ENCODE results near the gene PUSL1. TPM values are rescaled to one million over a fixed set of nuclear protein-coding genes. Genes with fewer than 3 reads are reported as not detected.

PUSL1 gene
- polyA plus RNA-seq, 2 of the 4 experiments (the other 2 are of a cell fraction): 7.4 to 14.6 TPM

DNA sequence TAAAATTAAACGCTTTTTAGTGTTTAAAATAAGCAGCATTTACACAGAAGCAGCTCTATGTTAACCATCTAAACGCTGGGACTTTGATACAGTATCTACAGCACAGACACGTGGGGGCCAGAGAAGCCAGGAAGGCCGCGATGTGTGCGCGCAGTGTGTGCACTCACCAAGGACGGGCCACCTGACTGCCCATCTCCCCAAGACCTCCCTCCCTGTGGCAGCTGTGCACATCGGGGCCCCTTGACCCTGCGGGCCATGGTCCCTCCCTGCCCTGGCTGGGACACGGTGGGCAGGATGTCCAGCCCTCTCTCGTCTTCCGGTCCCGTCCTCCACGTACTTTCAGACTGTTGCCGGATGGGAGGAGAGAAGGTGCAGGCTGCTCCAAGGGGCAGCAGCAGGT, 26.9 kb downstream of the PUSL1 start:
- POLR2A ChIA-PET: no interaction called here

DNA sequence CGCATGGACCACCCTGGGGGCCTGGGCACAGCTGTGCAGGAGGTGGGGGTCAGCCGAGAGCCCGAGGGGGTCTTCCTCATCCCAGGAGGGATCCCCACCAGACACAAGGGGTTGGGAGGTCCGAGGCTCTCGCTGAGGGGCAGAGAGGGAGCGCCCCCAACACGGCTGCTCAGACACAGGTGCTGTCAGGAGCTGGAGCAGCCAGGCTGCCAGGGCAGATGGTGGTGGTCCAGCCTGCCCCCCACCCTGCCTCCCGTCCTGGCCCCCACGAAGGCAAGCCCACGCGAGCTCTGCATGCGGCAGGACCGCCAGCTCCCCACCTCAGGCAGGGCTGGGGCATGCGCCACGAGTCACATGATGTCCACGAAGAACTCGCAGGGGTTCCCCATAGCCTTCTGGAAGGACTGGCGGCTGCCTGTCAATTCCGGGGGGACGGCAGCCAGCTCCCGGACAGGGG, 27.4 kb downstream of the PUSL1 start:
- ATAC-seq: no peak
- no peak for DNase-seq (ENCODE audit: low read depth in 1 of 2, low spot score in 1 of 2)
- no peaks in the 10 kb centered on the region for H3K9me3 ChIP-seq
- FAIRE-seq: no peak
- no peak overlapping the region for H3K4me2 ChIP-seq
- TF ChIP-seq NPAS2 (CRISPR knock-in tag; IDR thresholded peaks at IDR 0.05; ENCODE audit: borderline replicate concordance): no peak
- no peak for TF ChIP-seq ZNF302 (CRISPR knock-in tag; IDR thresholded peaks at IDR 0.05)
- TF ChIP-seq RARB (CRISPR knock-in tag; IDR thresholded peaks at IDR 0.05): no peak
- no peak for TF ChIP-seq PHF8 (IDR thresholded peaks at IDR 0.05; ENCODE audit: borderline replicate concordance, low read depth)
- TF ChIP-seq FOSL2 (IDR thresholded peaks at IDR 0.05): no peak
- no peak for TF ChIP-seq FOSL2 (CRISPR knock-in tag; IDR thresholded peaks at IDR 0.05)
- TF ChIP-seq MAZ (IDR thresholded peaks at IDR 0.05; ENCODE audit: borderline replicate concordance, low read depth, low read length): no peak
- TF ChIP-seq TP53 (CRISPR knock-in tag; IDR thresholded peaks at IDR 0.05): no peak
- TF ChIP-seq, protein P1, sequence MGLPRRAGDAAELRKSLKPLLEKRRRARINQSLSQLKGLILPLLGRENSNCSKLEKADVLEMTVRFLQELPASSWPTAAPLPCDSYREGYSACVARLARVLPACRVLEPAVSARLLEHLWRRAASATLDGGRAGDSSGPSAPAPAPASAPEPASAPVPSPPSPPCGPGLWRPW (IDR thresholded peaks at IDR 0.05): no peak
- TF ChIP-seq JUNB (IDR thresholded peaks at IDR 0.05): no peak
- no peak for TF ChIP-seq JUN (IDR thresholded peaks at IDR 0.05)
- TF ChIP-seq HOXB5 (CRISPR knock-in tag; IDR thresholded peaks at IDR 0.05): no peak
- TF ChIP-seq, protein P2, sequence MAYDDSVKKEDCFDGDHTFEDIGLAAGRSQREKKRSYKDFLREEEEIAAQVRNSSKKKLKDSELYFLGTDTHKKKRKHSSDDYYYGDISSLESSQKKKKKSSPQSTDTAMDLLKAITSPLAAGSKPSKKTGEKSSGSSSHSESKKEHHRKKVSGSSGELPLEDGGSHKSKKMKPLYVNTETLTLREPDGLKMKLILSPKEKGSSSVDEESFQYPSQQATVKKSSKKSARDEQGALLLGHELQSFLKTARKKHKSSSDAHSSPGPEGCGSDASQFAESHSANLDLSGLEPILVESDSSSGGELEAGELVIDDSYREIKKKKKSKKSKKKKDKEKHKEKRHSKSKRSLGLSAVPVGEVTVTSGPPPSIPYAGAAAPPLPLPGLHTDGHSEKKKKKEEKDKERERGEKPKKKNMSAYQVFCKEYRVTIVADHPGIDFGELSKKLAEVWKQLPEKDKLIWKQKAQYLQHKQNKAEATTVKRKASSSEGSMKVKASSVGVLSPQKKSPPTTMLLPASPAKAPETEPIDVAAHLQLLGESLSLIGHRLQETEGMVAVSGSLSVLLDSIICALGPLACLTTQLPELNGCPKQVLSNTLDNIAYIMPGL (CRISPR knock-in tag; IDR thresholded peaks at IDR 0.05; ENCODE audit: borderline replicate concordance): no peak
- no peak for TF ChIP-seq ZFP36 (IDR thresholded peaks at IDR 0.05; ENCODE audit: borderline replicate concordance, partially characterized antibody)
- POLR2A ChIA-PET: interaction anchor here (0.7 kb wide), 1 partner anchor 9 kb away, joined by 3 read pairs; no protein-coding TSS in a partner anchor
- 89% methylated on average over 7 of the region's 21 CpGs for WGBS (ENCODE audit: missing lambda C conversion rate)
- H3K27ac ChIP-seq: no peak overlapping the region
- H3K4me1 ChIP-seq: peaks cover 8% of the 10 kb centered on the region; the same call in 2 of the 3 replicates
- CTCF ChIA-PET: interaction anchor here (1.7 to 2.8 kb wide), 3 partner anchors 9 to 36 kb away, joined by 6 to 22 read pairs (median 6); no protein-coding TSS in a partner anchor
- no peak overlapping the region for H3K4me3 ChIP-seq

More for the DNA sequence above, 26.9 kb downstream of the PUSL1 start:
- FAIRE-seq: no peak
- peaks cover 12% of the 10 kb centered on the region; the same call in 2 of the 3 replicates for H3K4me1 ChIP-seq
- no peak for ATAC-seq
- H3K4me2 ChIP-seq: no peak overlapping the region
- CTCF ChIA-PET: interaction anchor here (1.1 to 2.8 kb wide), 6 partner anchors 10 to 169 kb away, joined by 3 to 22 read pairs (median 6); no protein-coding TSS in a partner anchor
- no peak overlapping the region for H3K4me3 ChIP-seq
- no peak for DNase-seq (ENCODE audit: low read depth in 1 of 2, low spot score in 1 of 2)
- H3K9me3 ChIP-seq: no peaks in the 10 kb centered on the region
- H3K27ac ChIP-seq: no peak overlapping the region
- 84% methylated on average over 15 of the region's 16 CpGs for WGBS (ENCODE audit: missing lambda C conversion rate)
- TF ChIP-seq RARB (CRISPR knock-in tag; IDR thresholded peaks at IDR 0.05) (no peak), ZNF302 (CRISPR knock-in tag; IDR thresholded peaks at IDR 0.05) (no peak), RAD21 (conservative IDR thresholded peaks at IDR 0.05 in 1 of 2, IDR thresholded peaks at IDR 0.05 in 1 of 2) (no peak), ZC3H11A (IDR thresholded peaks at IDR 0.05) (no peak), GATA3 (IDR thresholded peaks at IDR 0.05; ENCODE audit: borderline replicate concordance) (no peak), MYC (IDR thresholded peaks at IDR 0.05; ENCODE audit: borderline replicate concordance, low read length) (no peak), EHMT2 (IDR thresholded peaks at IDR 0.05; ENCODE audit: low read depth) (no peak), JUNB (IDR thresholded peaks at IDR 0.05) (no peak), RNF2 (IDR thresholded peaks at IDR 0.05; ENCODE audit: borderline replicate concordance, low read depth) (no peak), MAFK (IDR thresholded peaks at IDR 0.05; ENCODE audit: partially characterized antibody) (no peak)

DNA sequence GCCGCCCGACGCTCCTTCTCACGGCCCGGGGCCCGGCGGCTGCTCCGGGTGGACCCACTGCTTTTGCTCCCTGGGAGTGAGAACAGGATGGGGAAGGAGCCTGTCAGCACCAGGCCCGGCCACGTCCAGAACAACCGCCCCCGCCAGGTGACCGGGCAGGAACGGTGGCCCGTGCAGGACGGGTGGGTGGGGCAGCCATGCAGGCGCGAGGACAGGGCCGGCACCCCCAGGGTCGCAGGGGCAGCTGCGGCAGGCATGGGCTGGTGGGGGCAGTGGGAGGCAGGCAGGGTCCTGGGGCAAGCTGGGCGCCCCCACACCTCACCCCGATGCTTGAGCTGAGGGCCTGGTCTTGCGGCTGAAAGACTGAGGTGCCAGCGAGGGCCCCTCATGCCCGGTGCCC, 28.0 kb downstream of the PUSL1 start:
- WGBS (ENCODE audit: missing lambda C conversion rate): no CpG with 5 or more reads among the region's 26 CpGs
- POLR2A ChIA-PET: interaction anchor here (0.7 kb wide), 1 partner anchor 8 kb away, joined by 3 read pairs; no protein-coding TSS in a partner anchor
- Histone ChIP-seq H3K4me2 (no peak overlapping the region), H3K4me3 (no peak overlapping the region), H3K27ac (no peak overlapping the region), H3K4me1 (peaks cover 1% of the 10 kb centered on the region; the same call in 2 of the 3 replicates), H3K9me3 (no peaks in the 10 kb centered on the region)
- CTCF ChIA-PET: interaction anchor here (1.7 to 2.8 kb wide), 3 partner anchors 9 to 36 kb away, joined by 6 to 22 read pairs (median 6); no protein-coding TSS in a partner anchor
- TF ChIP-seq HEYL (CRISPR knock-in tag; IDR thresholded peaks at IDR 0.05): no peak
- no peak for TF ChIP-seq MYC (IDR thresholded peaks at IDR 0.05; ENCODE audit: borderline replicate concordance, low read length)
- no peak for TF ChIP-seq CEBPB (IDR thresholded peaks at IDR 0.05)
- no peak for TF ChIP-seq CHD4 (IDR thresholded peaks at IDR 0.05; ENCODE audit: borderline replicate concordance)
- DNase-seq (ENCODE audit: low read depth in 1 of 2, low spot score in 1 of 2) (no peak), FAIRE-seq (no peak), ATAC-seq (no peak)
